AG09319 (cell line): ENCODE data around the gene ANXA5.
A peak's percentile ranks its signal among the peaks of the same experiment; 100 is the strongest.
"Not testable (repeated sequence)": the region's sequence is repeated elsewhere in the genome, so short reads cannot be mapped to it uniquely, and the experiment has no call there.

Source experiments
- DNase-seq: peaks from one replicate; pipeline ENCODE4 v3.0.0-alpha.2; 2010; ENCODE audit warnings: low read depth; ENCODE audit errors: extremely low read depth
- TF ChIP-seq, protein P1 (sequence below): IDR thresholded peaks from 2 replicates; pipeline ENCODE4 v1.5.1; 2011; ENCODE audit warnings: low read depth, mild to moderate bottlenecking, inconsistent platforms, low read length, moderate library complexity

ANXA5 gene

DNA sequence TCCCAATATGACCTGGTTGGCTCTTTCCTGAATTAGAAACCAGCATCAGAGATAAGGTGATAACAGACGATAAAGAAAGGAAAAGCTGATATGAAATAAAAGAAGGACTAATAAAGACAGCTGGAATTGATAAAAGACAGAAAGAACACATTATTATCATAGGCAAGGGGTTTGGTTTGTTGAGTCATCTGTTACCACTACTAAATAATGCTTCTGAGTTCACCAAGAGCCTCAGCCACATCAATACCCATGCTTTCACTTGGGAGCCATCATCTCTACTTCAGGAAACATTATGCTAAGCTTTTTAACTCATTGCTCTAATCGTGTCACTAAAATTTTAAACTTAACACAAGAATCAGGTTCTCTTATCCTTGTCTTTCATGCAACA lies 27.6 kb downstream of the ANXA5 start:
- DNase-seq = peak; percentile 20
- TF ChIP-seq, protein P1, sequence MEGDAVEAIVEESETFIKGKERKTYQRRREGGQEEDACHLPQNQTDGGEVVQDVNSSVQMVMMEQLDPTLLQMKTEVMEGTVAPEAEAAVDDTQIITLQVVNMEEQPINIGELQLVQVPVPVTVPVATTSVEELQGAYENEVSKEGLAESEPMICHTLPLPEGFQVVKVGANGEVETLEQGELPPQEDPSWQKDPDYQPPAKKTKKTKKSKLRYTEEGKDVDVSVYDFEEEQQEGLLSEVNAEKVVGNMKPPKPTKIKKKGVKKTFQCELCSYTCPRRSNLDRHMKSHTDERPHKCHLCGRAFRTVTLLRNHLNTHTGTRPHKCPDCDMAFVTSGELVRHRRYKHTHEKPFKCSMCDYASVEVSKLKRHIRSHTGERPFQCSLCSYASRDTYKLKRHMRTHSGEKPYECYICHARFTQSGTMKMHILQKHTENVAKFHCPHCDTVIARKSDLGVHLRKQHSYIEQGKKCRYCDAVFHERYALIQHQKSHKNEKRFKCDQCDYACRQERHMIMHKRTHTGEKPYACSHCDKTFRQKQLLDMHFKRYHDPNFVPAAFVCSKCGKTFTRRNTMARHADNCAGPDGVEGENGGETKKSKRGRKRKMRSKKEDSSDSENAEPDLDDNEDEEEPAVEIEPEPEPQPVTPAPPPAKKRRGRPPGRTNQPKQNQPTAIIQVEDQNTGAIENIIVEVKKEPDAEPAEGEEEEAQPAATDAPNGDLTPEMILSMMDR = no peak

DNA sequence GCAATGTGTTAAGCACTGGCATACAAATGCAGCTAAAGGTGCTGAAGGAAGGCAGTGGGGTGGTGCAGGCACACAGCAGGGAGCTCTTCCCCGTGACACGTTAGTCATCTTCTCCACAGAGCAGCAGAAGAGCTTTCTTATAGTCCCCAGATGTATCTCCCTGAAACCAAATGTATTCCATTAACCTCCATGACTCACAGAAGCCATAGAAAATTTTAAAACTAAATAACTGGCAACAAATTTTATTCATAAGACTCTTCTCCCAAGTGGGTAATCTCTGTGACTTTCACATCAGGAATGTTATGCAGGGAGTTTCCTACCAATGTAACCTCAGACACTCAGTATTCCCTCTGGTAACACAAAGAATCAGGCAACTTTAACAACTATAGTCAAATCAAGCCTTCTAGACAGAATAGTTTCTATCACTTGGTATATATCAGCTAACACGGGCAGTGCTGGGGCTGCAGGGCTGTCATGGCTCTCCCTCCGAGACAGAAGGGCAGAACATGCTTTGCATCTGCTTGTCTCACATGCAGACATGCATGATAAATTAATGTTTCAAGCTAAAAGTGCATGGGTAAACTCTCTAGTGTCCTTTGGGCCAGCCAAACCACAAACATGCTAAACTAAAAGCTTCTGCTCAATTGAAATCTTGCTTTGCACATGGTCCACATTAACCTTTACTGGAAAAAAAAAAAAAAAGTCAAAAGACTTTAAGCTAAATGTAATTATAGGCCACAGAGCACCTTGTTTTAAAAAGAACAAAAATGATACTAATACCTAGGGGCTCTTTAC lies 28.2 kb downstream of the ANXA5 start:
- TF ChIP-seq, protein P1 = no peak
- peak; percentile 76 for DNase-seq

DNA sequence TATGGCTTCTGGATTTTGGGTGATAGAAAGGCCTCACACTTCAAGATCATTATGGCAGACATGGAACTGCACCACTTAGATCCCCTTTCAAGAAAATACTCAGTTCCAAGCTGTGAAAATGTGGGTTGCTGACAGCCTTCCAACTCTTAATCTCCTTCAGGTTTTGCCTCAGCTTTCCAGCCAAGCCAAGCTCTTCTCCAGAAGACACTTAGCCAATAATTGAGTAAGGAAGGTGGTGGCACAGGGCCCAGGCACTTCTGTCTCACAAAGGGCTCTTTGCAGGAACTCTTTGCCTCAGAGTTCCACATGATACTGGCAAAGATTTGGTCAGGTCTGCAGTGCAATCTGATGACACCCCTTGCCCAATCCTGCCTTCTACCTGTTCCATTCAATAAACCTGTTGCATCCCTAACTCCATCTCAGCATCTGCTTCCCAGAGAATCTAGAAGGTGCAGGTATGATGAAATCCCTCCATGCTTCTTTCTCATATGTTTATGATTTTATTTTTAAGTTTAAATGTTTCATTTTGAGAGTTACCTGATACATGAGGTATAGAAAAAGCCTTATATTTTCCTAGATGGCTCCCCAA lies 30.6 kb downstream of the ANXA5 start:
- DNase-seq = no peak
- TF ChIP-seq, protein P1 = no peak

DNA sequence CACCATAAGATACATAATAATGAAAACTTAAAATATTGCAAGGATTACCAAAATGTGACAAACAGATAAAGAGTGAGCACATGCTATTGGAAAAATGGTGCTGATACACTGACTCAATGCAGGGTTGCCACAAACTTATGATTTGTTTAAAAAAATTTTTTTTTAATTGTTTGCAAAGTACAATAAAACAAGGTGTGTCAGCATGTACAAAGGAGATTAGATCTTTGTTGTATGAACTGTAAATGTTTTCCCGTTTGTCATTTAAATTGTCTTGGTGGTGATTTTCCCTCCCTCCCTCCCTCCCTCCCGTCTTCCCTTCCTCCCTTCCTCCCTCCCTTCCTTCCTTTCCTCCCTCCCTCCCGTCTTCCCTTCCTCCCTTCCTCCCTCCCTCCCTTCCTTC lies 31.4 kb downstream of the ANXA5 start:
- DNase-seq = no peak
- TF ChIP-seq, protein P1 = no peak

DNA sequence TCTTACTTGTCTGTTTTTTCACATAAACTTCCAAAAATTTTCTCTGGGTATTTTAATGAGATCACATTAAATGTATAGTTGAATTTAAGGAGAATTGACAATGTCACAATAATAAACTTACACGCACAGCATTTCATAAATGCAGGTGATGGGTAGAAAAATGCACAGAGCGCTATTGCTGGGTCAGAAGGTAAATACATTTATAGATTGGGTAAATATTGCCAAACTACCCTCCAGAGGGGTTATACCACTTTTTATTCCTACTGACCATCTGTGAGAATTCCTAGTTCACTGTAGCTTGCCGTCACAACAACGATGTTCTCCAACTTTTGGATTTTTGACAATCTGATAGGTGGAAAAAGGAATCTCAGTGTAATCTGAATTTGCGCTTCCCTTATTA lies 34.6 kb downstream of the ANXA5 start:
- DNase-seq = no peak
- TF ChIP-seq, protein P1 = no peak

DNA sequence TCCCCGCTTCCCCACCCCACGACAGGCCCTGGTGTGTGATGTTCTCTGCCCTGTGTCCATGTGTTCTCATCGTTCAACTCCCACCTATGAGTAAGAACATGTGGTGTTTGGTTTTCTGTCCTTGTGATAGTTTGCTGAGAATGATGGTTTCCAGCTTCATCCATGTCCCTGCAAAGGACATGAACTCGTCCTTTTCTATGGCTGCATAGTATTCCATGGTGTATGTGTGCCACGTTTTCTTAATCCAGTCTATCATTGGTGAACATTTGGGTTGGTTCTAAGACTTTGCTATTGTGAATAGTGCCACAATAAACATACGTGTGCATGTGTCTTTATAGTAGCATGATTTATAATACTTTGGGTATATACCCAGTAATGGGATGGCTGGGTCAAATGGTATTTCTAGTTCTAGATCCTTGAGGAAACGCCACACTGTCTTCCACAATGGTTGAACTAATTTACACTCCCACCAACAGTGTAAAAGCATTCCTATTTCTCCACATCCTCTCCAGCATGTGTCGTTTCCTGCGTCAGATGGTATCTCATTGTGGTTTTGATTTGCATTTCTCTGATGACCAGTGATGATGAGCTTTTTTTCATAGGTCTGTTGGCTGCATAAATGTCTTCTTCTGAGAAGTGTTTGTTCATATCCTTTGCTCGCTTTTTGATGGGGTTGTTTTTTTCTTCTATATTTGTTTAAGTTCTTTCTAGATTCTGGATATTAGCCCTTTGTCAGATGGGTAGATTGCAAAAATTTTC lies 36.4 kb downstream of the ANXA5 start:
- DNase-seq = not testable (repeated sequence)

DNA sequence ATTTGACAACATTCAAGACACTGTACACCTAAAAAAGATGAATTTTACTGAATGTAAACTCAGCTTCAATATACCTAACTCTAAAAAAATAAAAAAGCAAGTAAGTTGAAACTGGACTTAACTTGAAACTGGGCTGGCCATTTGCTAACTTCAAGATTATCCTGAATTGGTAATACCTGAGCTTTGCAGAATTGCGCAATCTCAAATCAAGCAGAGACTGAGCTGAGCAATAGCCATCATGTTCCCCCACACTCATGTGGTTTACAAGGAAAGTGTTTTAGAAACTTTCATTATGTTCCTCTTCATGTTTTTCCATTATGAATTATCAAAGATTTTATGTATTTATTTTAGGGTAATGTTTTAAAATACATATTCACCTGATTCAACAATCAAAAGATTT lies 38.7 kb downstream of the ANXA5 start:
- DNase-seq = no peak
- TF ChIP-seq, protein P1 = no peak
